GM12878 (cell line): ENCODE measurements around the gene FBXL2. TPM values are rescaled to one million over a fixed set of nuclear protein-coding genes. Genes with fewer than 3 reads are reported as not detected.

Experiments used
- ATAC-seq: fragments of 200-7000 bp; cut with Tn5 transposase; 3 replicates; pipeline ENCODE4 v1.9.1; 2020; ENCODE audit warnings: mild to moderate bottlenecking, moderate library complexity
- BruUV-seq: library from RNA; stranded (reverse); fragments of 400-500 nt; replicated peaks from 2 replicates; lab custom pipeline; 2021; lab: Mats Ljungman, UMichigan
- CTCF ChIA-PET: fragments of 300-600 bp; sonication (Branson Sonifier 250); formaldehyde crosslinking; extraction: SDS; loops from one replicate; lab custom pipeline; 2021; ENCODE audit warnings: inconsistent platforms; lab: Yijun Ruan, JAX
- POLR2A ChIA-PET: fragments of 350-600 bp; formaldehyde crosslinking; extraction: SDS; loops from one replicate; lab custom pipeline; 2021; ENCODE audit warnings: inconsistent platforms; lab: Charles Lee
- RAD21 ChIA-PET: fragments of 300-600 bp; sonication (Branson Sonifier 250); formaldehyde crosslinking; loops from one replicate; lab custom pipeline; 2023; ENCODE audit warnings: antibody characterized with exemption; ENCODE audit not compliant: unreplicated experiment; lab: Charles Lee
- SMC1A ChIA-PET: fragments of 300-600 bp; sonication (Branson Sonifier 250); formaldehyde crosslinking; loops from one replicate; lab custom pipeline; 2023; ENCODE audit not compliant: unreplicated experiment, uncharacterized antibody; lab: Charles Lee
- DNase-seq: peaks from one replicate; pipeline ENCODE4 v3.0.0-alpha.2; 2011; ENCODE audit warnings: low read depth, low spot score
- FAIRE-seq: peaks from 3 replicates; lab custom pipeline; 2011; peaks lifted over from hg19 to GRCh38; lab: Jason Lieb, UNC
- H2AFZ ChIP-seq: 2 replicates; pipeline ENCODE4 v1.6.0; 2011; ENCODE audit warnings: low read depth, low read length, control low read depth; ENCODE audit not compliant: control insufficient read depth
- H3K27ac ChIP-seq: 2 replicates; pipeline ENCODE4 v1.5.1; 2011; ENCODE audit warnings: control low read depth; ENCODE audit not compliant: control insufficient read depth, insufficient read depth
- H3K27me3 ChIP-seq, 2 experiments: replicated peaks in 1 of 2; 2 replicates each; pipeline versions ENCODE4 v1.6.0 to v1.6.1; 2011; ENCODE audit warnings: low read length in 1 of 2; ENCODE audit not compliant: control insufficient read depth in 2 of 2, insufficient read depth in 2 of 2
- H3K36me3 ChIP-seq, 2 experiments: 2 replicates each; pipeline ENCODE4 v1.5.1; 2011; ENCODE audit warnings: low read length in 1 of 2; ENCODE audit not compliant: control insufficient read depth in 2 of 2, insufficient read depth in 2 of 2
- H3K4me1 ChIP-seq: 2 replicates; pipeline ENCODE4 v1.6.1; 2011; ENCODE audit warnings: mild to moderate bottlenecking, low read length, moderate library complexity, mixed read lengths; ENCODE audit not compliant: control insufficient read depth, insufficient read depth
- H3K4me2 ChIP-seq: 2 replicates; pipeline ENCODE4 v1.6.0; 2011; ENCODE audit warnings: control low read depth; ENCODE audit not compliant: control insufficient read depth, insufficient read depth
- H3K4me3 ChIP-seq: fragments of 200-600 bp; sonication (generic); 2 replicates; pipeline ENCODE4 v1.5.1; 2016
- H3K79me2 ChIP-seq: 2 replicates; pipeline ENCODE4 v1.6.0; 2011; ENCODE audit warnings: low read length; ENCODE audit not compliant: control insufficient read depth, insufficient read depth
- H3K9ac ChIP-seq: 2 replicates; pipeline ENCODE4 v1.8.0; 2011; ENCODE audit warnings: low read length, control low read depth, mixed read lengths; ENCODE audit not compliant: control insufficient read depth, insufficient read depth
- H3K9me3 ChIP-seq: replicated peaks from 3 replicates; pipeline ENCODE4 v1.5.1; 2011; ENCODE audit warnings: mild to moderate bottlenecking, low read length; ENCODE audit not compliant: control insufficient read depth, insufficient read depth
- H4K20me1 ChIP-seq: 2 replicates; pipeline ENCODE4 v1.6.0; 2011; ENCODE audit not compliant: control insufficient read depth, insufficient read depth
- BMI1 ChIP-seq: fragments of 450-650 bp; IDR thresholded peaks from 2 replicates; pipeline ENCODE4 v1.6.1; 2016; ENCODE audit warnings: mild to moderate bottlenecking, moderate library complexity, borderline replicate concordance
- CEBPZ ChIP-seq: fragments of 150-350 bp; IDR thresholded peaks from 2 replicates; pipeline ENCODE4 v1.6.1; 2016; ENCODE audit warnings: low read depth, low read length
- CHD2 ChIP-seq: IDR thresholded peaks from 2 replicates; pipeline ENCODE4 v1.6.1; 2011; ENCODE audit warnings: low read depth, low read length, improper control_type of control experiment, borderline replicate concordance
- DPF2 ChIP-seq: fragments of 450-650 bp; IDR thresholded peaks from 2 replicates; pipeline ENCODE4 v1.6.1; 2017; ENCODE audit warnings: mild to moderate bottlenecking
- HDAC2 ChIP-seq: fragments of 200-600 bp; sonication (generic); IDR thresholded peaks from 2 replicates; pipeline ENCODE4 v1.6.1; 2017
- NRF1 ChIP-seq: conservative IDR thresholded peaks from 2 replicates; pipeline ENCODE4 v1.6.1; 2011; ENCODE audit warnings: mild to moderate bottlenecking, low read depth, low read length, improper control_type of control experiment
- POLR2A ChIP-seq: IDR thresholded peaks from 2 replicates; pipeline ENCODE4 v1.6.1; 2011; ENCODE audit warnings: low read depth, mild to moderate bottlenecking, low read length
- SP1 ChIP-seq: IDR thresholded peaks from one replicate; pipeline ENCODE4 v1.6.1; 2011; ENCODE audit warnings: low read depth, low read length
- SPI1 ChIP-seq: IDR thresholded peaks from 2 replicates; pipeline ENCODE4 v1.6.1; 2011; ENCODE audit warnings: low read depth, mild to moderate bottlenecking, low read length, moderate library complexity, borderline replicate concordance; ENCODE audit not compliant: insufficient read depth
- SRF ChIP-seq, 2 experiments: IDR thresholded peaks; 2 replicates each; pipeline ENCODE4 v1.6.1; 2011; ENCODE audit warnings: low read depth in 2 of 2, low read length in 2 of 2, mild to moderate bottlenecking in 1 of 2, moderate library complexity in 1 of 2
- ZNF622 ChIP-seq: fragments of 450-650 bp; IDR thresholded peaks from 2 replicates; pipeline ENCODE4 v1.6.1; 2017; ENCODE audit warnings: mild to moderate bottlenecking, inconsistent platforms
- WGBS: methylation state at CpG from one replicate; pipeline ENCODE4 v1.1.6; 2016; ENCODE audit warnings: low lambda C conversion rate; ENCODE audit not compliant: insufficient replicate concordance, insufficient coverage; ENCODE audit errors: missing lambda C conversion rate; 5-methylcytosine and 5-hydroxymethylcytosine counted together
- in situ Hi-C: fragments of 300-500 bp; cut with MboI; formaldehyde crosslinking; loops from 9 replicates; pipeline ENCODE4 v1.14.3; 2018; ENCODE audit warnings: mixed read lengths
- intact Hi-C: fragments of 100-400 bp; cut with micrococcal nuclease; formaldehyde crosslinking; loops from one replicate; pipeline ENCODE4 v1.14.2; 2022; ENCODE audit not compliant: unreplicated experiment
- polyA plus RNA-seq, 11 experiments: library from polyadenylated mRNA; depleted of rRNA in 4 of 11; unstranded in 6 of 11; stranded (reverse) in 5 of 11; fragments of >200 nt; fragmentation: Nextera tagmentation in 4 of 11; fragmentation: Illumina TruSeq in 1 of 11; extraction: Ambion mirVana in 4 of 11; extraction: Trizol in 1 of 11; gene quantifications; 1 replicate in 1 of 11; 2 replicates in 10 of 11; pipeline versions ENCODE4 v1.2.1 to v1.2.3, GENCODE V29; 2011 to 2016; ENCODE audit warnings: inconsistent platforms in 2 of 11, missing spikeins in 2 of 11, low read depth in 1 of 11
- total RNA-seq, 4 experiments: library from RNA; depleted of rRNA in 3 of 4; stranded (reverse); fragments of >200 nt in 3 of 4; fragmentation: Illumina TruSeq in 1 of 4; extraction: Trizol in 1 of 4; gene quantifications; 2 replicates each; pipeline versions ENCODE4 v1.2.1 to v1.2.3, GENCODE V29; 2013 to 2021
- TF ChIP-seq, protein P1 (sequence below): fragments of 450-650 bp; IDR thresholded peaks from 2 replicates; pipeline ENCODE4 v1.6.1; 2017; ENCODE audit warnings: antibody characterized with exemption, mild to moderate bottlenecking, moderate library complexity

FBXL2 gene
- total and polyA plus RNA-seq, 10 of the 15 experiments (the other 5 are each of a cell fraction or from before 2014, with no cell fraction given), result 0.04 to 0.72 (median 0.15) TPM; not detected in 1

DNA sequence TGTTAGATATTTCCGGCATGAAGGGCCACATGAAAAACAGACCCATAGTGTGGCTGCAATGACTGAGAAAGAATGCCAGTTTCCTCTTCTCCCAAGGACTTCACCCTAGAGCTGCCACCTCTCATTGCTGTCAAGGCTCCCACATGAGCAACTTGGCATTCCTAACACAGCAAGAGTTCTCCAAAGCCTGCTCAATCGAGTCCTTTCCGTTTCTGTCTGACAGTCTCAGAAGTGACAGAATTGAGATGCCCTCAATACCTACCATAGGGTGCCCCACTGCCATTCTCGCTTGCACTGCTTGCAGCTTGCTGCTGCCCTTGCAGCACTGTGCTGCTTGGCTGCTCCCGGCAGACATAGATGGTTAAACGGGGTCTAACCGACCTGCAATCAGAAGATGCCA, 118.7 kb downstream of the FBXL2 start:
- CTCF ChIA-PET, result interaction anchor here (0.6 to 2.4 kb wide), 4 partner anchors 23 to 316 kb away, joined by 3 to 7 read pairs (median 4); no protein-coding TSS in a partner anchor
- BruUV-seq, result no TSS peak
- FAIRE-seq, result no peak

DNA sequence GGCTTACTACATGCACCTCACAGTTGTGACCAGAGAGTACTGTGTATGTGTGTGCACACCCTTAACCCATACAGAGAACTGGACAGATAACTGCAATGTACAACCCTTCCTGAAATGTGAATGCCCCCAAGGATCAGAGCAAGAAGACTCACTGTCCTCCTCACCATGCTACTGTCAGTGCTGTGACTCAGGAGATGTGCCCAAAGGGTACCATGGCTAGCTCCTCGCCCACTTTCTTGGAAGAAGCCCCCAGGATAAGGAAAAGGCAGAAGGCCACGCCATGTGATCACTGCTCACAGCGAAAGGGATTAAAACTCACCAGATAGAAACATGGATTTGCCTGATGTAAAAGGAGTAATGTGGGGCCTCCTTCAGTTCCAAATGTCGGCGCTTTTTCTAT, 121.2 kb downstream of the FBXL2 start:
- Histone ChIP-seq H3K36me3 (peaks cover 14 to 41% of the 10 kb centered on the region in 2 experiments), H4K20me1 (no peaks in the 10 kb centered on the region), H3K79me2 (no peaks in the 10 kb centered on the region), H3K27me3 (no peaks in the 10 kb centered on the region), H3K4me2 (no peak overlapping the region), H3K9ac (no peak overlapping the region), H3K9me3 (no peaks in the 10 kb centered on the region), H3K4me3 (no peak overlapping the region), H3K27ac (no peak overlapping the region), H3K4me1 (no peaks in the 10 kb centered on the region), H2AFZ (no peak overlapping the region)
- ChIA-PET POLR2A (interaction anchor here (0.7 kb wide), 1 partner anchor 9 kb away, joined by 6 read pairs; no protein-coding TSS in a partner anchor), SMC1A (no interaction called here), CTCF (interaction anchor here (1.5 kb wide), 1 partner anchor 26 kb away, joined by 4 read pairs; no protein-coding TSS in a partner anchor), RAD21 (no interaction called here)
- no TSS peak for BruUV-seq
- WGBS, result 96% methylated on average over 5 of the region's 5 CpGs
- DNase-seq, result no peak
- no peak for TF ChIP-seq DPF2
- no peak for TF ChIP-seq POLR2A
- TF ChIP-seq CEBPZ, result no peak
- TF ChIP-seq, protein P1, sequence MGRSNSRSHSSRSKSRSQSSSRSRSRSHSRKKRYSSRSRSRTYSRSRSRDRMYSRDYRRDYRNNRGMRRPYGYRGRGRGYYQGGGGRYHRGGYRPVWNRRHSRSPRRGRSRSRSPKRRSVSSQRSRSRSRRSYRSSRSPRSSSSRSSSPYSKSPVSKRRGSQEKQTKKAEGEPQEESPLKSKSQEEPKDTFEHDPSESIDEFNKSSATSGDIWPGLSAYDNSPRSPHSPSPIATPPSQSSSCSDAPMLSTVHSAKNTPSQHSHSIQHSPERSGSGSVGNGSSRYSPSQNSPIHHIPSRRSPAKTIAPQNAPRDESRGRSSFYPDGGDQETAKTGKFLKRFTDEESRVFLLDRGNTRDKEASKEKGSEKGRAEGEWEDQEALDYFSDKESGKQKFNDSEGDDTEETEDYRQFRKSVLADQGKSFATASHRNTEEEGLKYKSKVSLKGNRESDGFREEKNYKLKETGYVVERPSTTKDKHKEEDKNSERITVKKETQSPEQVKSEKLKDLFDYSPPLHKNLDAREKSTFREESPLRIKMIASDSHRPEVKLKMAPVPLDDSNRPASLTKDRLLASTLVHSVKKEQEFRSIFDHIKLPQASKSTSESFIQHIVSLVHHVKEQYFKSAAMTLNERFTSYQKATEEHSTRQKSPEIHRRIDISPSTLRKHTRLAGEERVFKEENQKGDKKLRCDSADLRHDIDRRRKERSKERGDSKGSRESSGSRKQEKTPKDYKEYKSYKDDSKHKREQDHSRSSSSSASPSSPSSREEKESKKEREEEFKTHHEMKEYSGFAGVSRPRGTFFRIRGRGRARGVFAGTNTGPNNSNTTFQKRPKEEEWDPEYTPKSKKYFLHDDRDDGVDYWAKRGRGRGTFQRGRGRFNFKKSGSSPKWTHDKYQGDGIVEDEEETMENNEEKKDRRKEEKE, result no peak
- TF ChIP-seq SP1, result no peak
- TF ChIP-seq HDAC2, result no peak
- no peak for TF ChIP-seq ZNF622
- TF ChIP-seq CHD2, result no peak
- no peak for TF ChIP-seq NRF1
- in situ Hi-C loops (no loop called here), intact Hi-C loops (no loop called here)
- no peak for ATAC-seq
- FAIRE-seq, result no peak

More for the DNA sequence above, 118.7 kb downstream of the FBXL2 start:
- 92% methylated on average over 7 of the region's 7 CpGs for WGBS
- H3K27me3 ChIP-seq, result no peaks in the 10 kb centered on the region
- no peak overlapping the region for H3K4me2 ChIP-seq
- ATAC-seq, result no peak
- no peak overlapping the region for H2AFZ ChIP-seq
- H3K4me3 ChIP-seq, result no peak overlapping the region
- no peak overlapping the region for H3K9ac ChIP-seq
- H3K4me1 ChIP-seq, result no peaks in the 10 kb centered on the region
- TF ChIP-seq SRF (IDR thresholded peaks at IDR 0.05; ENCODE audit: low read depth in 2 of 2, low read length in 2 of 2), result no peak
- no peak for TF ChIP-seq SPI1
- TF ChIP-seq BMI1, result no peak
- H3K79me2 ChIP-seq, result no peaks in the 10 kb centered on the region
- ChIA-PET RAD21 (interaction anchor here (0.6 to 0.7 kb wide), 2 partner anchors 19 to 270 kb away, joined by 3 to 4 read pairs; no protein-coding TSS in a partner anchor), POLR2A (interaction anchor here (0.6 kb wide), 2 partner anchors 9 to 11 kb away, joined by 4 to 6 read pairs; no protein-coding TSS in a partner anchor), SMC1A (no interaction called here)
- H3K36me3 ChIP-seq, result peaks cover 17 to 48% of the 10 kb centered on the region in 2 experiments
- no peaks in the 10 kb centered on the region for H3K9me3 ChIP-seq
- no peaks in the 10 kb centered on the region for H4K20me1 ChIP-seq
- no peak overlapping the region for H3K27ac ChIP-seq
- DNase-seq, result no peak
- intact Hi-C loops (no loop called here), in situ Hi-C loops (no loop called here)
